ENCODE data around the gene SGPL1. TPM values are rescaled to one million over a fixed set of nuclear protein-coding genes. Genes with fewer than 3 reads are reported as not detected.

The SGPL1 gene
- total RNA-seq, 1 experiment from 2014 or later: 69.4 TPM

- no peak for TF ChIP-seq POLR2A (IDR thresholded peaks at IDR 0.05; ENCODE audit: borderline replicate concordance, extremely low read depth, insufficient read depth, insufficient read length)
Measured at GRCh38 chr10:70771311-70772194, 44.2 kb upstream of the SGPL1 start (continued).

GRCh38 chr10:70772627-70773026, 43.1 kb upstream of the SGPL1 start:
- Histone ChIP-seq H3K27me3 (ENCODE audit: insufficient read depth, low read length) (no peaks in the 10 kb centered on the region), H3K4me3 (replicated peaks in 1 of 2; ENCODE audit: low read depth in 1 of 2, low read length in 2 of 2) (no peak overlapping the region), H3K9me2 (ENCODE audit: insufficient read depth) (no peaks in the 10 kb centered on the region), H3K9ac (ENCODE audit: low read length) (no peak overlapping the region), H3K36me3 (ENCODE audit: control insufficient read depth in 1 of 2, insufficient read depth in 2 of 2, low read length in 2 of 2) (no peaks in the 10 kb centered on the region), H3K27ac (ENCODE audit: low read depth, low read length) (no peak overlapping the region), H2AFZ (ENCODE audit: low read depth, low read length, poor library complexity, severe bottlenecking) (no peak overlapping the region), H3K4me1 (ENCODE audit: control insufficient read depth in 1 of 2, insufficient read depth in 2 of 2, low read length in 2 of 2) (peaks cover 0 to 10% of the 10 kb centered on the region in 2 experiments; a peak in 2 of 4 replicates), H4K20me1 (ENCODE audit: insufficient read depth) (no peaks in the 10 kb centered on the region), H3K9me3 (ENCODE audit: control insufficient read depth in 1 of 2, insufficient read depth in 1 of 2, low read depth in 1 of 2, low read length in 2 of 2) (no peaks in the 10 kb centered on the region), H3K79me2 (ENCODE audit: insufficient read depth, low read length) (no peaks in the 10 kb centered on the region), H3K4me2 (ENCODE audit: low read length) (no peak overlapping the region)
- ChIA-PET CTCF (no interaction called here), POLR2A (no interaction called here), RAD21 (ENCODE audit: low non-redundant PET in 1 of 2, low total read pairs in 2 of 2, uncharacterized antibody in 2 of 2, unreplicated experiment in 2 of 2) (no interaction called here)
- intact Hi-C loops (cut with micrococcal nuclease): no loop called here
- DNase-seq (ENCODE audit: low read depth, low spot score) (no peak), ATAC-seq (no peak)
- TF ChIP-seq EZH2 (IDR thresholded peaks at IDR 0.05): no peak
- no TSS peak for BruUV-seq (replicated peaks)

GRCh38 chr10:70773461-70773860, 42.3 kb upstream of the SGPL1 start:
- POLR2A ChIA-PET: no interaction called here
- no peak overlapping the region for H3K4me2 ChIP-seq (ENCODE audit: low read length)
- no peak overlapping the region for H3K27ac ChIP-seq (ENCODE audit: low read depth, low read length)
- H3K79me2 ChIP-seq (ENCODE audit: insufficient read depth, low read length): no peaks in the 10 kb centered on the region
- no peaks in the 10 kb centered on the region for H3K36me3 ChIP-seq (ENCODE audit: control insufficient read depth in 1 of 2, insufficient read depth in 2 of 2, low read length in 2 of 2)
- H4K20me1 ChIP-seq (ENCODE audit: insufficient read depth): no peaks in the 10 kb centered on the region
- H3K27me3 ChIP-seq (ENCODE audit: insufficient read depth, low read length): no peaks in the 10 kb centered on the region
- ATAC-seq: no peak
- no TSS peak for BruUV-seq (replicated peaks)
- H3K4me1 ChIP-seq (ENCODE audit: control insufficient read depth in 1 of 2, insufficient read depth in 2 of 2, low read length in 2 of 2): peaks cover 0 to 18% of the 10 kb centered on the region in 2 experiments; a peak in 2 of 4 replicates
- DNase-seq (ENCODE audit: low read depth, low spot score): no peak
- CTCF ChIA-PET: no interaction called here
- H2AFZ ChIP-seq (ENCODE audit: low read depth, low read length, poor library complexity, severe bottlenecking): no peak overlapping the region
- no peak for TF ChIP-seq CTCF (IDR thresholded peaks at IDR 0.05 in 2 of 3, conservative IDR thresholded peaks at IDR 0.05 in 1 of 3; ENCODE audit: borderline replicate concordance in 1 of 3, insufficient read depth in 1 of 3, low read depth in 2 of 3, low read length in 2 of 3)
- no peaks in the 10 kb centered on the region for H3K9me2 ChIP-seq (ENCODE audit: insufficient read depth)
- no peak overlapping the region for H3K9ac ChIP-seq (ENCODE audit: low read length)
- no peaks in the 10 kb centered on the region for H3K9me3 ChIP-seq (ENCODE audit: control insufficient read depth in 1 of 2, insufficient read depth in 1 of 2, low read depth in 1 of 2, low read length in 2 of 2)
- intact Hi-C loops (cut with micrococcal nuclease): no loop called here
- no peak overlapping the region for H3K4me3 ChIP-seq (replicated peaks in 1 of 2; ENCODE audit: low read depth in 1 of 2, low read length in 2 of 2)
- RAD21 ChIA-PET (ENCODE audit: low non-redundant PET in 1 of 2, low total read pairs in 2 of 2, uncharacterized antibody in 2 of 2, unreplicated experiment in 2 of 2): no interaction called here

All from HCT116 (cell line).